GM20431 (cell line): Measurements from ENCODE around the gene WNK2.

Experiments
- in situ Hi-C: fragments of 300-500 bp; cut with MseI, MboI; formaldehyde crosslinking; loops from one replicate; pipeline ENCODE4 v1.15.0; 2020; ENCODE audit warnings: low sequenced_read_pairs; ENCODE audit not compliant: unreplicated experiment

Gene WNK2

GRCh38 chr9:93261281-93261680 is 77.3 kb downstream of the WNK2 start:
- in situ Hi-C loops: no loop called here

DNA sequence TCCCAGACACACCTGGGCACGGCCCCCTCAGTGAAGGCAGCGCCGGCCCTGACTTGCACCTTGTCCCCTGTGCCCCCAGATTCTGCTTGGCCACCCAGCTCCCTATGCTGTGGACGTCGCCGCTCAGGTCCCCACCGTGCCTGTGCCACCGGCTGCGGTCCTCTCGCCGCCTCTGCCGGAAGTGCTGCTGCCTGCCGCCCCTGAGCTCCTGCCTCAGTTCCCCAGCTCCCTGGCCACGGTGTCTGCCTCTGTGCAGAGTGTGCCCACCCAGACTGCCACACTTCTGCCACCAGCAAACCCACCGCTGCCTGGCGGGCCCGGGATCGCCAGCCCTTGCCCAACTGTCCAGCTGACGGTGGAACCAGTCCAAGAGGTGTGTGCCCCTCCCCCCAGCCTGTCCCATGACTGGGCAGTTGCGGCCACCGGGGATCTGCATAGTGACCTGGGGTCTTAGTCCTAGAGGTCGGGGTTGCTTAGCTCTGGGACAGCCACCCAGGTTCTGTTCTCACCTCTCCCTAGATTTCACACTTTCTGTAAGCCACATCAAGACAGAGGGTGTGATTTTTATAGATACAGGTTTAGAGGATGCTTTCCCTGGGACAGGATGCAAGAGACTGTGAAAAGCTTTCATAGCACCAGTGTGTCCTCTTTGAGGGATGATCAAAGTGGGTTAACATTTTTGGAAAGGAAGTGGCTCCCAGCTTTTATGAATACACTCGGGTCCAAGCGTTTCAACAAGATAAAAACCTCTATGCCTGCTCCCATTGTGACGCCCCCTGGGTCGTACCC is 78.0 kb downstream of the WNK2 start:
- in situ Hi-C loops: no loop called here

GRCh38 chr9:93262537-93263310 is 78.8 kb downstream of the WNK2 start:
- in situ Hi-C loops: no loop called here

GRCh38 chr9:93263334-93264229 is 79.6 kb downstream of the WNK2 start:
- in situ Hi-C loops: no loop called here

GRCh38 chr9:93264338-93265125 is 80.6 kb downstream of the WNK2 start:
- in situ Hi-C loops: no loop called here

DNA sequence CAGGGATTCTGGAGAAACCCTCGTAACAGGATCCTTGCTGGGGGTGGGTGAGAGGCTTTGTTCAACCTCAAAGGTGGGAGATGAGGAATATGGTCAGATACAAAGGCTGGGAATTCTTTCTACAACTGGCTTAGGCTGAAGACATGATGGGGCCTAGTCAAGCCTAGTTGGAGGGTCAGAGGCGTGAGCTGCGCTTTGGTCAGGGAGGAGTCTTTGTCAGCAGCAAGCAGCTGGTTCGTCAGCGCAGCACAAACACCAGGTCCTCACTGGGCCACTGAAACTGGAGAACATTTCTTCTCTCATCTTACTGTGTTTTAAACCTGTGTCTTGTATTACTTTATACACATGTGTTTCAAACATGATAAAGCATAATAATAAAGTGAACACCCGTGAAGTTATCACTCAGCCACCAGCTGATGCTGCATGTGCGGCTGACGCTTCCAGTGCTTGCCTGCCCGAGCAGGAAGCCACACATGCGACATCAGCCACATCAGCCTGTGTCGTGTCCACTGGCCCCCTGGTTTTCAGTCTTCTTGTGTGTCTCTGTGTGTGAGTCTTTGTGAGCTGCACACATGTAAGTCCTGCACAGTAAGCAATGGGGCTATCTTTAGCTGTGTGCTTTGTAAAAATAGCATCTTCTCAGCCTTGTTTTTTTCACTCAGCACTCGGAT is 81.5 kb downstream of the WNK2 start:
- in situ Hi-C loops: no loop called here

DNA sequence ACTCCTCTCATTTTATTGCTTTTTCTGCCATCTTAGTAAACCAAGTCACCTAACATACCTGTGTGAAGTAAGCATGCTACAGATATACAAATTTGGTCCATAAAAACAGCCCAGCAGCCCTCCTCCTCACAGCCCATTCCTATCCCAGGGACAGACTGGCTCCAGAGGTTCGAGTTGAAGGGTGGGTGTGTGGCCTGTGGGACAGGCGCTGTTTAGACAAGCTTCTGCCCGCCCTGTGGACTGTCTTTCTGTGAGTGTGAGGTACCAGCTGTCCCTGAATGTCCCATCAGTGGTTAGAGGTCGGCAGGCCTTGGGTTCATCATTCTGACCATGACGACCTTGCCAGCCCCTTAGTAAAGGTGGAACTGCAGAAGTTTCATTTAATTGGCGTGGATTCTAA is 82.0 kb downstream of the WNK2 start:
- in situ Hi-C loops: no loop called here

- in situ Hi-C loops: no loop called here
These were observed 82.6 kb downstream of the WNK2 start for GRCh38 chr9:93266521-93267001.

GRCh38 chr9:93267091-93267541 is 83.2 kb downstream of the WNK2 start:
- in situ Hi-C loops: no loop called here

DNA sequence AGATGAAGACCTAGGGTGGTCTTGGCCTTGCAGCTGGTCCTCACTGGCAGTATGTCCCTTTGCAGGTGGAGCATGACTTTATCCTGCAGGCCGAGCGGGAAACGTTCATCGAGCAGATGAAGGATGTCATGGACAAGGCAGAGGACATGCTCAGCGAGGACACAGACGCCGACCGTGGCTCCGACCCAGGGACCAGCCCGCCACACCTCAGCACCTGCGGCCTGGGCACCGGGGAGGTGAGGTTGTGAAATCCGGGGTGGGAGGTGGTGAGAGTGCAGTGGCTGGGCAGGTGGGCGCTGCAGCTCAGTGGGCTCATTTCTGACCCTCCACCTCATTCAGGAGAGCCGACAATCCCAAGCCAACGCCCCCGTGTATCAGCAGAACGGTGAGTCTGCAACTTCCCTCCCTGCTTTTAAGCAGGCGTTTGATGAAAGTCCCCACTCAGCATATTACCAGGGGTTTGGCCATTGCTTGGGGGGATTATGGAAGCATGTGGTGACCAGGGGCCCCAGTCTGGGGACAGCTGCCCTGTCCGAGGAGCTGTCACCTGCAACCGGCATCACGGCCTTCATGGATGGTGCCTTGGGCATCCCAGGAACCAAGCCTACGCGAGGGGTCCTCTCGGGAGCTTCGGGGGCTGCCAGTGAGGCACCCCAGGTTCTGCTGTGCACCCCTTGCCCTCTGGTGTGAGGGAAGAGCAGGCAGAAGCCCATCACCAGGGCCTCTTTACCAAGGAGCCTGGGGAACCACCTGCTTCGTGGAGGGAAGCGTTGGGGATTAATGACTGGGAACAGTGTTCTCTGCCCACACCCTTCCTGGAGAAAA is 84.0 kb downstream of the WNK2 start:
- in situ Hi-C loops: no loop called here

DNA sequence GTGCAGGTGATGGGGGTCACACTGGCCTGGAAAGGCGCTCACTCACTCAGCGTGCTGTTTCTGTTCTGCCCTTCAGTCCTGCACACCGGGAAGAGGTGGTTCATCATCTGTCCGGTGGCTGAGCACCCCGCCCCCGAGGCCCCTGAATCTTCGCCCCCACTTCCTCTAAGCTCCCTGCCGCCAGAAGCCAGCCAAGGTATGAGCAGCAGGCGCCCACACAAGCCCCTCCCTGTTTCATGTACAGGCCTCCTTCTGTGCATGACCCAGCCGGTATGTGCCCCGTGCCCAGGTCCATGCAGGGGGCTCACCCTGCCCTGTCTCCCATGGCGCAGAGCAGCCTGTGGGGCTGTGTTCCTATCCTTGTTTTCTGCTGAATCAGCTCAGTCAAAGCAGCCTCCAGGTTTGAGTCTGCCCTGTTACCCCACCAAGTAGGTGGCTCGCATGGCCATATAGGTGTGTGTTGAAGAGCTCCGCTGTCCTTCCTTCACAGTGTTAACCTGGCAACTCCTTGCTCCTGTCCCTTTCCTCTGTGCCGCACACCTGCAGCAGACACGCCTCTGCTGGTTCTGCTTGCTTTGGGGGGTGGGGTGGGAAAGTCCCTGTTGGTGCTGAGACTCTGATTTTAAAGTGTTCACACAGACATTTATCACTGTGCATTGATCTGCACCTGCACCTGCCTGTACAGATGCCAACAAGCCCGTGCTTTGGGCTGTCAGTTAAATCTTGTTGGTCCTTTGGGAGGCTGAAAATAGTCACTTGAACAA is 84.8 kb downstream of the WNK2 start:
- in situ Hi-C loops: no loop called here

DNA sequence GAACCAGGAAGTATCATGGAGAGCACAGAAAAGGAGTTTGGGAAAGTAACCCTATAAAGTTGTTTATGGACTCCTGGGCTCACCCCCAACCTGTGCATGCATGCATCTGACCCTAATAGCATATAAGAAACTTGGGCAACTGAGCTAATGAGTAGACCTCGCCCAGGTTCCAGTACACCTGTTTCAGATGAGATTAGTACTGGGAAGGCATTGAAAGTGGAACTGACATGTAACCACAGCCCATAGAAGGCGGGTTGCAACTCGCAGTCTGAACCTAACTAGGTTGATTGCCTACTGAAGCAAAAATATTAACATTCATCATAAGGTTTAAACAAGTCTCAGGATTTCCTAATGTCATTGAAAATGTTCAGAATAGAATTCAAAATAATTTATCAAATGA is 87.0 kb downstream of the WNK2 start:
- in situ Hi-C loops: no loop called here

DNA sequence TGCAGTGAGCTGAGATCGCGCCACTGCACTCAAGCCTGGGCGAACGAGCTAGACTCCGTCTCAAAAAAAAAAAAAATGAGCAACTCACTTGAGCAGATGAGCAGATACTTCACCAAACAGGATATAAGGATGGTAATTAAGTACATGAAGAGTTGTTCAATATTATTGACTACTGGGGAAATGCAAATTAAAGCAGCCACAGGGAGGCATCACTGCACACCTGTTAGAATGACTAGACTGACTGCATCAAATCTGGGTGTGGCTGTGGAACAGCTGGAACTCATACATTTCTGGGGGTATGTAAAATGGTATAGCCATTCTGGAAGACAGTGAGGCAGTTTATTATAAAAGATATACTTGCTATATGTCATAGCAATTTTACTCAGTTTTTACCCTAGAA is 93.0 kb downstream of the WNK2 start:
- in situ Hi-C loops: no loop called here

- in situ Hi-C loops: no loop called here
These were observed 94.2 kb downstream of the WNK2 start for GRCh38 chr9:93278144-93278543.

GRCh38 chr9:93280661-93281259 is 96.8 kb downstream of the WNK2 start:
- in situ Hi-C loops: no loop called here

- in situ Hi-C loops: no loop called here
These were observed 102.6 kb downstream of the WNK2 start for GRCh38 chr9:93286252-93287188.
